Measurements from ENCODE around the gene SPTBN2.

SPTBN2 gene

DNA sequence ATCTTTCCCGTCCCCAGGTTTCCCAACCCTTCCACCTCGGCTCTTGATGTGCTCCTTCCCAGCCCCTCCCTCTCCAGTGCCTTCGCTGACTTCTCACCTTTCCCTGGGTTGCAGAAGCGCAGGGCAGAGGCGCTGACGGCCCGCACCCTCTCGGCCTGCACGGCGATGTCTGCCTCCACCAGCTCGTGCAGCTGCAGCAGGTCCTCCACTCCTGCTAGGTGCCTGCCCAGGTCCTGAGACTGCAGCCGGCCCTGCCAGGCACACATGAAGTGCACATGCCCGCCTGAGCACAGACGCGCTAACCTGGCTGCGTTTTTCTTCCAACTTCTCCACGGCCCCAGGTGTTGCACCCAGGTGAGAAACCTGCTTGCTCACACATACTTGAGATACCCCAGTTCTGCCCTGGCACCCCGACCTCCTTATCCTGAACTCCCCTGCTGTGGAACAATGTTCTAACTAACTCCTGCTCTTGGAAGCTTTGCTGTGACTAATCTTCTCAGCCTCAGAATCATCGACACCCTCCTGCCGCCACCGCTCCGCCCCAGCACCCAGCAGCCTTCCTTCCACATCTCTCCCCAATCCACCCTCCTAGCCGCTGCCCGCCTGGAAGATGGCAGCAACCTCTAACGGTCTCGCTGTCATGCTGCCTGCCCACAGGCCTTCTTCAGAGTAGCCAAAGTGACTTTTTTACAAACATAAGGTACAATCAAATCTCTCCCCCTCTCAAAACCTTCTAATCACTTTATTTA is 23.3 kb downstream of the SPTBN2 start:
- no peak for DNase-seq (ENCODE audit: low read depth in 1 of 2, low spot score in 1 of 2)

DNA sequence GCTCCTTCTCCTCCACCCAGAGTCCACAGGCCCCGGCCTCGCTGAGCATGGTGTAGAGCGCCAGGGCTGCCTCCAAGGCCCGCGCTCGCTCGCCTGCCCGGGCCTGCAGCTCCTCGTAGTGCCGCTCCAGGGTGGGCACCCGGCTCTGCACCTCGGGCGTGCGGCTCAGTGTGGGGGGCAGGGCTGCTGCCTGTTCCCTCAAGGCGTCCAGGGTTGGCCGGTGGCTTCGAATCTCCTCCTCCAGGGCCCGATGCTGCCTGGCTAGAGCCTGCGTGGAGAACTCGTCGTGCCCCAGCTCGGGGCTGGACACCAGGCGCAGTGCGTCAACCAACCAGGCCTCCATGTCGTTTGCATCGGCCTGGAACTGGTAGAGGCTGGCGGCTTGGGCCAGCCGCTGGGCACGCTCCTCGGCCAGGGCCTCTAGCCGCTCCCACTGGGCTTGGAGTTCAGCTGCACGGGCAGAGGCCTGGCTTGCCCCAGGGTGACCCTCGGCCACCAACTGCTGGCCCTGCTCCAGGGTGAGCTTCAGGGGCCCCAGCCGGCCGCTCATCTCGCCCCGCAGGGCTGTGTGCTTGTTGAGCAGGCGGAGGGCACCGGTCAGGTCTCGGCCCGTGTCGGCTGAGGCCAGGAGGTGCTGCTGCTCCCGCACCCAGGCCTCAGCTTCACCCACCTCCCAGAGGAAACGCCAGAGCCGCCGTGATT is 24.2 kb downstream of the SPTBN2 start:
- no peak for DNase-seq (ENCODE audit: low read depth in 1 of 2, low spot score in 1 of 2)

DNA sequence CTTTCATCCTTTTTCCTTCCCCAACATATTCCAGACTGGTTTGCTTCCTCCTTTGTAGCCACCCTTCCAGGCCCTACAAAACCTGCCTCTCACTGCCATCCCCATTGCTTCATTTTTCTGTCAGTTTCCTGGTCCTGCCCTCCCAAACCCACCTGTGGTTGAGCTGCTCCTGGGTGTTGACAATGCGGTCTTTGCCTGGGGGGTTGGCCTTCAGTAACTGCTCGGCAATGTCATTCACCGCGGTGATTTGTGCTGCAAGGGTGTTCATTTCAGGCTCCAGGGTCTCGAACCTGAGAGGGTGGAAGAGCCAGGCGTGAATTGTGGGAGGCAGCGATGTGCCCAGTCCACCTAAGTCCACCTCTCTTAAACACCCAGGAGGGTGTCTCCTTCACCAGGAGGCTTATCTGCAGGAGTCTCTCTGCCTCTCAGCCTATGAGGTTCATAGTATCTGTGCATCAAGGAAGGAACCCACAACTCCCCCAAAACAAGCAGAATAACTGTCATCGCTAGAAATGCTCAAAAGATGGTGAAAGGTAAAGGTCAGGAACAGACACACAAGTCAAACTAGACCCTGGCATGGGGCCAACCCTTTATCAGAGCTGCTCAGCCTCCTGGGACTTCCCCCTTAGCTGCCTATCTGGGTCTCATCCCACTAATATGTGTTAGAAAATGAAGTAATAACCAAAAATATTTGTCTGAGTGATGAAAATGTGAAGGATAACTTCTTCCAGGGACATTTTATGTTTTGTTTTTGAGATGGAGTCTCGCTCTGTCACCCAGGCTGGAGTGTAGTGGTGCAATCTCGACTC is 27.4 kb downstream of the SPTBN2 start:
- no peak for DNase-seq (ENCODE audit: low read depth in 1 of 2, low spot score in 1 of 2)

DNA sequence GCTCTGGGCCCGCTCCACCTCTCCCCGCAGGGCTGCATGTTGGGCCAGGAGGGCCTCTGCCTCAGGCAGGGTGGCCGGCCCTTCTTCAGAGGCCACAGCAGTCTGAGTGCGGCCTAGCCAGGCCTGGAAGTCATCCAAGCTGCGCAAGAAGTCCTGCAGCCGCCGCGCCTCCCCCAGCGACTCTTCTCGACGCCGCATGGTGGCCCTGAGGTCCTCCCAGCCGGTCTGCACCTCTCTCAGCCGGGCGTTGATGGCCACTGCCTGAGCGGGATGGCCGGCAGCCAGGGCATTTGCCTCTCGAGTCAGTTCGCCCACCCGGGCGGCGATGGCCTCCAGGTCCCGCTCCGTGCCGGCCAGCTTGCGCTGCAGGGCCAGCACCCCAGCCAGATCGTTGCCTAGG is 28.3 kb downstream of the SPTBN2 start:
- DNase-seq (ENCODE audit: low read depth in 1 of 2, low spot score in 1 of 2): no peak

DNA sequence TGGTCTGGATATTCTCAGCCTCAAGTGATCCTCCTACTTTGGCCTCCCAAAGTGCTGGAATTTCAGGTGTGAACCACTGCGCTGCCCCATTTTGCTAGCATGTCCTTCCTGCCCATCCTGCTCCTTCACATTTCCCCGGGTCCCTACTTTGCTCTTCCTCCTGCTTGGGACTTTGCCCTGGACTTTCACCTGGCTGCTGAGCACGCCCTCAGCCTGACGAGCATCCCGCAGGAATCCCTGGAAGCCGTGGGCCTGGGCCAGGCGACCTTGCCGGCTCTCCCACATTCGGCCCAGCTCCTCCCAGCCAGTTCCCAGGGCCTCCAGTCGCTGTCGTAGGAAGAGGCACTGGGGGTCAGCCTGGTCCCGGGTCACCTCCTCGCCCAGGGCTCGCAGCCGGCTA is 28.7 kb downstream of the SPTBN2 start:
- DNase-seq (ENCODE audit: low read depth in 1 of 2, low spot score in 1 of 2): no peak

DNA sequence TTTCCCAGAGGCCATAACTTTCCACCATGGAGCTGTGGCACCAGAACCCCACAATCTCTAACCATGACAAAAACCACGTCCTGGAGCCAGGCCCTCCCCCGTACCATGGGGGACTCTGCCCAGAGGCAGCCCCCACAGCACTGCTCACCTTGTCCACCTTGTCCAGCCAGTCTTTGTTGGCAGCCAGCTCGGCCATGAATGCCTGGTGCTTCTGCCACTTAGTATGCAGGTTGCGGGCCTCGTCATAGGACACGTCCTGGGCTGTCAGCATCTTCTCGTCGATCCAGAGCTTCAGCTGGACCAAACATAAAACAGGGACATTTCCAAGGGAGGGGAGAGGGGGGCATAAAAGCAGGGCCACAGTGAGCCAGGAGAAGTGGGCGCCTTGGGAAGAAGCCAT is 30.5 kb downstream of the SPTBN2 start:
- DNase-seq (ENCODE audit: low read depth in 1 of 2, low spot score in 1 of 2): no peak

DNA sequence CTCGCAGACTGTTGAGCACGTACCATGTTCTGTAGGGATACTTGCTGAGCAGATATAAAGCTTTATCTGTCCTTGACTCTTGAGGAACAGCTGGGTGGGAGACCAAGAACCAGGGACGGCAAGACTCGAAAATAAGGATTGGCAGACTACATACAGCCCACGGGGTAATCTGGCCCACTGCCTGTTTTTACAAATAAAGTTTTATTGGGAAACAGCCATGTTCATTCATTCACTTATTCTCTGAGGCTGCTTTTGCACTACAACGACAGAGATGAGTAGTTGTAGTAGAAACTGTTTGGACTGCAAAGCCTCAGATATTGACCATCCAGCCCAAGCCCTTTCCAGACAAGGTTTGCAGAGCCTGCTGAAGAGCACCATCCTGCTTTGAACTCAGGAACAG is 31.0 kb downstream of the SPTBN2 start:
- no peak for DNase-seq (ENCODE audit: low read depth in 1 of 2, low spot score in 1 of 2)

DNA sequence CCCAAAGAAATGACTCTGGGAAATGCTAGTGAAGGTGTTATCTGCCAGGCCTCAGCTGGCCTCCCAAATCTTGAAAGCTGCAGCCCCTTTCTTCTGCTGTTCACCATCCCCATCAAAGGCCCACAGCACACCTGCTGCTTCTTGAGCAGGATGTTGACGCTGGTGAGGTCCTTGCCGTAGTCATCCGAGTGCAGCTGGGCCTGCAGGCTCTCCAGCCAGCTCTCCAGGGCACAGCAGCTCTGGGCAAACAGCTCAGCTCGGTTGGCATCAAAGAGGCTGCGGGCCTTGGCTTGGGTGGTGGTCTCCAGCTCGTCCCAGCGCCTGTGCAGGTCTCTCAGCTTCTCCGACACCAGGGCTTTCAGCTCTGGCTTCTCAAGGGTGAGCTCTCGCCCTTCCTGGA is 32.9 kb downstream of the SPTBN2 start:
- DNase-seq (ENCODE audit: low read depth in 1 of 2, low spot score in 1 of 2): no peak

DNA sequence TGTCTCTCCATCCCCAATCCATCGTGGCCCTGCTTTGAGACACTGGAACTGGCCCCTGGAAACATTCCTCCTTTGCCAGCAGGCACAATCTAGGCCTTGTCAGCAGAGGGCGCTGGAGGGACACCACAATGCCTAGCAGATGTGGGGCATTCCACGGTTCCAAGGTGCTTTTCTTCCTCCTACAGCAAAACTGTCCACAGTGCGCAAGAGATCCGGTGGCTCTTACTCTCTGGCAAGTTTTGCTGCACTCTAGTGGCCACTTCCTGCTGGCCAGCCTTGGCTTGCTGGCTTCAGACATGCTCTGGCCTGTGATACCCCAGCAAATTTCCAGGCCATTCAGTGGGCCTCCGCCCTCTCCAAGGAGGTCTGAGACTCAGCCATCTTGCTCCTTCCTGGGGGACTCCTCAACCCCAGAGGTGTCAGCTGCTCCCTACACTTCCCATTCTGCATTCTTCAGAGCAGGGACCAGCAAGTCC is 34.2 kb downstream of the SPTBN2 start:
- peak; percentile 69 to 78 for DNase-seq (ENCODE audit: low read depth in 1 of 2, low spot score in 1 of 2)

DNA sequence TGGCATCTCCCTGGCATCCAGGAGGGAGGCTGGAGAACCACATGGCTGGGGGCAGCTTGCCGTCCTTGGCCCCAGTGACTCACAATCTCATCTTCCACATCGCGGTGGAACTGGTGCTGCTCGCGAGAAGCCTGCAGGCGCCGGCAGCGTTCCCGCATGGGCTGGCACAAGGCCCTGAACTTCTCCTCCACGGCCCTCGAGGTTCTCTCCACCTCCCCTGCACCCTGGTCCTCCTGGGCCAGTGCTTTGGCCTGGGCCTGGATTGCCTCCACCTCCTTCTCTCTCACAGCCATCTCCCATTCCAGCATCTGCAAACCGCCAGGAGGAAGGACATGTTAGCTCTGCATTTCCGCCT is 35.0 kb downstream of the SPTBN2 start:
- no peak for DNase-seq (ENCODE audit: low read depth in 1 of 2, low spot score in 1 of 2)

DNA sequence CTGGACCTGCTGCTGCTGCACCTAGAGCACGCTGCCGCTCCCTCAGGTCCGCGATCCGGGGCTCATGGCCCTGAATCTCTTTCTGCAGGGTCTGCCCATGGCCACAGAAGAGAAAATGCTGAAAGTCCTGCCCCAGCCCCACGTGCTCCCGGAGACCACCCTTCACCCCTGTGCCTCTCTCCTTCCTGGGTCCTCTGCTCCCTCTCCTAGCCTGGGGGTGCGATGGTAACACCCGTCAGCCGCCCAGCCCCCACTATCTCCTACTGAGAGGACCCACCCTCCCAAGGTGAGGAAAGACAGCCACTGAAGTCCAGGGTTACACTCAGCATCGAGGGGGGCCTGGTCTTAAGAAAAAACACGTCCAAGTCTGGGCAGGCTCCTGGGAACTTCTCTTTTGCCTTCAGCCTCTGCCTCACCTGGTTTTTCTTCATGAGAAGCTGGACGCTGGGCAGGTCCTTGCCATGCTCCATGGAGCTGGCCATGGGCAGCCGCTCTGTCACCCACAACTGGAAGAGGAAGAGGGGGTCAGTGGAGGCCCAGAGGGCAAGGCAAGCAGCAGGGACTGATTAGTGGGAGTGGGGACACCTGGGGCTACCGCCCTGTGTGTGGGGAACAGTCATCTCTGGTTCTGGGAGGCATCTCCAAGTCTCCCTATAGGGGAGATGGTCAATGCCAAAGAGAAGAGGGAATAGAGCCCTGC is 35.5 kb downstream of the SPTBN2 start:
- no peak for DNase-seq (ENCODE audit: low read depth in 1 of 2, low spot score in 1 of 2)

DNA sequence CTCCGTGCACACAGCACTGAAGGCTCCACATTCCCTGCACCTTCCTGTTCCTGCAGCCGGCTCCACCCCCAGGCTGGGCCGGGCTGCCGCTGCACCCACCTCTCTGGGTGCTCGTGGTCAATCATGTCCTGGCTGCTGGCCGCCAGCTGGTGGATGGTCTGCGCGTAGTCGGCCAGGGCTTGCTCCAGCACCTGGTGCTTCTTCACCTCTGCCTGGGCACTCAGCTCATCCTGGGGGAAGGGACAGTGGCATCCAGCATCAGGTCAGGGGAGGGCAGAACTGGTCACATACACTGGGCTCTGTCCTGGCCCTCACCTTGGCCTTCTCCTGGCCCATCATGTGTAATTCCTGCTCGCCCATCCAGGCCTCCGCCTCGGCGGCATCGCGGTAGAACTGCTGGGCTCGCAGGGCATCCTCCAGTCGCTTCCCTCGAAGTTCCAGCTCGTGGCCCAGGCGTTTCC is 36.1 kb downstream of the SPTBN2 start:
- DNase-seq (ENCODE audit: low read depth in 1 of 2, low spot score in 1 of 2): no peak

DNA sequence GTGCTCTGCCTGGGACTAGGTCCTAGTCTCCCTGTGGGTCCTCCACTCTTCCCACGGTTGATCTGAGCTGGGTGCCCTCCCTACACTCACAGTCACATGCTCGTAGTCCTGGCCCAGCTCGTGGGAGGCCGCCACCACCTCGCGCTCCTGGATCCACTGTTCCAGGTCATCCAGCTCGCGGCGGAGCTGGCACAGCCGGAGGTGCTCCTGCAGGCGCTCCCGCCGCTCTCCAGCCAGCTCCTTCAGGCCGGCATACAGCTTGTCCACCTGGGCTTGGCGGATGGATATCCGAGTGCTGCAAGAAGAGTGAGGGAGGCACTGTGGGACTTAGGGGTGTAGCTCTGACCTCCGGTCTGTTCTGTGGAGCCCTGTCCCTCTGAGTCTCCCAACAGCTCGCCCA is 36.6 kb downstream of the SPTBN2 start:
- DNase-seq (ENCODE audit: low read depth in 1 of 2, low spot score in 1 of 2): no peak

DNA sequence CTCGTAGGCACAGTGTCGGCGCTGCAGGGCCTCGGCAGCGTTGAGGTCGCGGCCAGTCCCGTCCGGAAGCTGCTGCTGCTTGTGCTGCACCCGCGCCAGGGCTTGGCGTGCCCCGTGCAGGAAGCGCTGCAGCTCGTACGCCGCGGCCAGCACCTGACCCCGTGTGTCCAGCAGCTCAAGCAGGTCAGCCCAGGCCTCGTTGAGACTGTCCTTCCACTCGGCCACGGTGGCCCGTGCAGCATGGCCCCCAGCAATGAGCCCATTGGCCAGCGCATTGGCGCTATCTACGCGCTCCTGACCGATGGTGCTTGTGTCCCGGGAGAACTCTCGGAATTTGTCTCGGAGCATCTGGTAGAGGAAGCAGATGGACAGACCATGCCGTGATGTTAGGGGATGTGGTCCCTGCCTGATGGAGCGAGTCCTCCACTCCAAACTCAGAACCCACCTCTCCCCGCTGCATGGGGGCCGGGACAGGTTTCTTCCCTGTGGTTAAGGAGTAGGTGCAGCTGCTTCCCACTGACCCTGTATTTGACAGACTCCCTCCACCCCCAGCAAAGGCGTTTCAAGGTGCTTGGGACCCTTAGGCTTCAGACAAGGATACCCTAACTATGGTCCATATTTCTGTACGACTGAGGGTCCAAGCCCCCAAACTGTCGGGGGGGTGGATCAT is 37.6 kb downstream of the SPTBN2 start:
- no peak for DNase-seq (ENCODE audit: low read depth in 1 of 2, low spot score in 1 of 2)

DNA sequence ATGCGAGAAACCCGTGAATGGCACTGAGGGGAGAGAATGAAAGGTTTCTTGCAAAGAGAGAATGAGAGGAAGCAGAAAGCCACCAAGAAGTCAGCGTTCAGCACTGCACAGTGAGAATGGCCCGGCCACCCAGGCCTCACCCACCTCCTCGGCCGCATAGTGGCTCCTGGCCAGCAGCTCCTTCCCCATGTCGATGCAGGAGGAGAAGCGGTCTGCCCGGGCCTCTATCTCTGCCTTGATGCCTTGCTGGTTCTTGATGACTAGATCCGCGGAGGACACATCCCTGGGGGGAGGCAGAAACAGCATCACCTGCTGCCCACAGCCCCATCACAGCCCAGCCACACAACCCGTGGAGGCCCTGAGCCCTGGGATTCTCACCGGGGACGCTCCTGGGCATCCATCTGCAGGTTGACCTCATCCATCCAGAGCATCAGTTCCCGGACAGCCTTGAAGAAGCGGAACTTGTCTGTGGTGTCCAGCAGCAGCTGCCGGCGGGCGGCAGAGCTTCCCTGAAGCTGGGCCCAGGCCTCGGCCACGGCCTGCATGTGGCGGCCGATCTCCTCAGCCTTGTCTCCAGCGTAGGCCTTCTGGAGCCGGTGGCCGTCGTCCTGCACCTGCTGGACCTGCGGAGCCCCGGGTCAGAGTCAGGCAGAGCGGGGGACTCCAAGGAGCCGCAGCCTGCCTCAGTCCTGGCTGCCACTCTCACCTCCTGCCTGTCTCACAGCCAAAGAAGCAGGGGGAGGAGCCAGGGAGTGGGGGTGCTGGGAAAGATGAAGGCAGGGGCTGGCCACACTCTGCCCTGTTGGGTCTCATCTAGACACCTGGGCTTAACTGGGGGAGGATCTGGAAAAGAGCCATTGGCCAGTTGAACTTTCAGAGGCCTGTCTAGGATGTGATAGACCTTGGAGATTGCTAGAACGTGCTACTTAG is 39.1 kb downstream of the SPTBN2 start:
- DNase-seq (ENCODE audit: low read depth in 1 of 2, low spot score in 1 of 2): no peak

DNA sequence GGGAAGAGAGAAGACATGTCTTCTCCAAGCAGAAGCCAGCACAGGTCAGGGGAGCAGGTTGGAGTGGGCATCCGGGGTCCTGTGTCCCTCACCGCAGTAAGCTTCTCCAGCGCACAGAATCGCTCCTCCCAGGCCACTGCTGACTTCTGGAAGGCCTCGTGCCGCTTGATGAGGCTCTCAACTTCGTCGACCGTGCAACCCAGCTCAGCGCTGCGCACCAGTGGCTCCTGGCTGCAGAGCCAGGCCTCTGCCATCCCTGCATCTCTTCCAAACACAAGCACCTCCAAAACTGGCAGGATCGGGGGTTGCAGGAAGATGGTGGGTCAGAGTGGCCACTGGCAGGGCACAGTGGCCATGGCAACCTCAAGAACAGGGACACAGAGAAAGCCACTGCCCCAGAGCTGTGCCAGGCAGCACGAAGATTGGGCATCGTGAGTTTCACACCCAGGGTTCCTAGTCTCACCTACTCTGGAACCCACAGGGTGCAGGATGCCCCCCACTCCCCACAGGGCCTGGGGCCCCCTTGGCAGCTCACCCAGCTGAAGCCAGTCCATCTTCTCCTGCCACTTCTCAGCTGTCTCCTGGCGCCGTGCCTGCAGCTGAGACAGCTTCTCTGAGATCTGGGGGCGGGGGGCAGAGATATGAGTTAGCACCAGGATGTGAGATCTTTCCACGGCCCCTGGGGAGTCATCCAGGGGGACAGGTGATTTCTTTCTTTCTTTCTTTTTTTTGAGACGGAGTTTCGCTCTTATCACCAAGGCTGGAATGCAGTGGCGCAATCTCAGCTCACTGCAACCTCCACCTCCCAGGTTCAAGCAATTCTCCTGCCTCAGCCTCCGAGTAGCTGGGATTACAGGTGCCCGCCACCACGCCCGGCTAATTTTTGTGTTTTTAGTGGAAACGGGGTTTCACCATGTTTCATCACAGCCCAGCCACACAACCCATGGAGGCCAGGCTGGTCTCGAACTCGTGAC is 40.2 kb downstream of the SPTBN2 start:
- no peak for DNase-seq (ENCODE audit: low read depth in 1 of 2, low spot score in 1 of 2)

DNA sequence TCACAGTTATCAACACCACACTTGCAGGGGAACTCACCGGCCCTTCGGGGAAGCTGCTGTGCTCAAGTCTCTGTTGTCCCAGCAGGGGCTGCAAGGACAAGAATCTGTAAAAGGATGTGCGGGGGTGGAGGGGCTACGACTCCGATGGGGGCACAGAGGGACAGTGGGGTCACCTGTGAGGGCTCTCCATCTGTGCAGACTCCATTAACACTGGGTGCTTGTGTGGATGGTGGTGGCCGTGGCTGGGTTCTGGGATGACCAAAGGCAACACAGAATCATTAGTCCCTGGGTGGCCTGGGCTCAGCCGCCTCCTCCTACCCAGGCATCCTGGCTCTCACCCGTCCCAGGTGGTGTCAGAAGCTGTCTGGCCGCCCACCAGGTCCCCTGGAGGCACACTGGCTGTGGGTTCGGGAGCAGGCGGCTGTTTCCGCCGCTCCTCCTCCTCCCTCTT is 41.2 kb downstream of the SPTBN2 start:
- DNase-seq (ENCODE audit: low read depth in 1 of 2, low spot score in 1 of 2): no peak

Data from activated CD4-positive, alpha-beta T cell treated with anti-CD3 and anti-CD28 coated beads, Interleukin-2, amount 50 U/mL, for 24 hours (primary cell).